OCI-LY1 (cell line): ENCODE data around the gene PLEKHG3.

Source experiments
- EZH2 ChIP-seq: fragments of 200-600 bp; sonication (generic), shearing (Covaris generic); IDR thresholded peaks from 2 replicates; pipeline ENCODE4 v1.8.0; 2017; ENCODE audit warnings: borderline replicate concordance, mixed run types, mild to moderate bottlenecking, antibody characterized with exemption, low read length, moderate library complexity, mixed read lengths
- TF ChIP-seq, protein P1 (sequence below): fragments of 200-600 bp; sonication (generic), shearing (Covaris generic); IDR thresholded peaks from 2 replicates; pipeline ENCODE4 v1.5.1; 2017; ENCODE audit warnings: mild to moderate bottlenecking, antibody characterized with exemption, low read length, moderate library complexity, mixed read lengths

DNA sequence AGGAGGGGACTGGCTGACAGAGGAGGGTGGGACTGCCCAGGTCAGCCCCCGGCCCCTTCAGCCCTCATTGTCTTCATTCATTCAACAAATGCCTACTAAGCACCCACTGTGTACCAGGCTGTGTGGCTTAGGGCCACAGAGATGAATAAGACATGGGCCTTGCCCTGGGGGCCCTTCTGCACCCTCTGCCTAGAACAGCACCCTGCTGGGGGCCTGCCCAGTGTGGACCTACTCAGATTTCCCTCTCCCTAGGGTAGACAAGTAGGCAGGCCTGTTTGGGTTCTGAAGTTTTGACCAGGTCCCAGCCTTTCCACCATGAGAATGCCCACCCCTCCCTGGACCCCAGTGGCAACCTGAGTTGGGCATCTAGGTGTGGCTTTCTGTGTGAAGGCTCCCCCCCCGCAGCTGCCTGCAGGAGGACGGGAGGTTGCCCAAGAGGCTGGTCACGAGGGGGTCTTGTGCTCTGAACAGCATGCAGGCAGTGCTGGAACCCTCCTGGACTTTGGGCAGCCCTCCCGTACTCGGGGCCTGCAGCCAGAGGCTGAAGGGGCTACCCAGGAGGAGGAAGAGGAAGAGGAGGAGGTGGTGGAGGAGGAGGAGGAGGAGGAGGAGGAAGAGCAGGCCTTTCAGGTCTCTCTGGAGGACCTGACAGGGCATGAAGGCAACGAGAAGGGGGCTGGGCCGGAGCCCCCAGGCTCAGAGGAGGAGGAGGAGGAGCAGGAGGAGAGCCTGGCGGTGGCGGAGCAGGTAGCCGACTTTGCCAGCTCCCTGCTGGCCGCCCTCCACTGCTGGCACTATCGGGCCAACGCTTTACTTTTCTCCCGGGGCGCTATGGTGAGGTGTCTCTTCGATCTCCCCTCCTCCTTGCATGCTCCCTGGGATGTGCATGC lies 33.4 kb downstream of the PLEKHG3 start:
- TF ChIP-seq, protein P1, sequence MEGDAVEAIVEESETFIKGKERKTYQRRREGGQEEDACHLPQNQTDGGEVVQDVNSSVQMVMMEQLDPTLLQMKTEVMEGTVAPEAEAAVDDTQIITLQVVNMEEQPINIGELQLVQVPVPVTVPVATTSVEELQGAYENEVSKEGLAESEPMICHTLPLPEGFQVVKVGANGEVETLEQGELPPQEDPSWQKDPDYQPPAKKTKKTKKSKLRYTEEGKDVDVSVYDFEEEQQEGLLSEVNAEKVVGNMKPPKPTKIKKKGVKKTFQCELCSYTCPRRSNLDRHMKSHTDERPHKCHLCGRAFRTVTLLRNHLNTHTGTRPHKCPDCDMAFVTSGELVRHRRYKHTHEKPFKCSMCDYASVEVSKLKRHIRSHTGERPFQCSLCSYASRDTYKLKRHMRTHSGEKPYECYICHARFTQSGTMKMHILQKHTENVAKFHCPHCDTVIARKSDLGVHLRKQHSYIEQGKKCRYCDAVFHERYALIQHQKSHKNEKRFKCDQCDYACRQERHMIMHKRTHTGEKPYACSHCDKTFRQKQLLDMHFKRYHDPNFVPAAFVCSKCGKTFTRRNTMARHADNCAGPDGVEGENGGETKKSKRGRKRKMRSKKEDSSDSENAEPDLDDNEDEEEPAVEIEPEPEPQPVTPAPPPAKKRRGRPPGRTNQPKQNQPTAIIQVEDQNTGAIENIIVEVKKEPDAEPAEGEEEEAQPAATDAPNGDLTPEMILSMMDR = no peak
- TF ChIP-seq EZH2 = no peak
